Prostate gland (tissue), 2 donors: ENCODE data around the gene ADGRL3. TPM values are rescaled to one million over a fixed set of nuclear protein-coding genes. Genes with fewer than 3 reads are reported as not detected.

Experiments
- DNase-seq: peaks from one replicate; pipeline ENCODE4 v3.0.0-alpha.2; 2019; ENCODE audit warnings: low spot score
- H3K27ac ChIP-seq, 2 donors: fragments of 200-600 bp; sonication (generic); 2 replicates each; pipeline ENCODE4 v1.5.1; 2017 to 2019
- H3K27me3 ChIP-seq: fragments of 200-600 bp; sonication (generic); replicated peaks from 2 replicates; pipeline ENCODE4 v1.5.1; 2019; ENCODE audit not compliant: insufficient read depth
- H3K36me3 ChIP-seq, 2 donors: fragments of 200-600 bp; sonication (generic); 1 replicate in 1 of 2; 2 replicates in 1 of 2; pipeline versions ENCODE4 v1.5.1 to v1.8.1; 2017 to 2019
- H3K4me1 ChIP-seq: fragments of 200-600 bp; sonication (generic); replicated peaks from 2 replicates; pipeline ENCODE4 v1.5.1; 2019
- H3K4me3 ChIP-seq, 2 donors: fragments of 200-600 bp; sonication (generic); 2 replicates each; pipeline ENCODE4 v1.5.1; 2017 to 2019
- H3K9me3 ChIP-seq: fragments of 200-600 bp; sonication (generic); 2 replicates; pipeline ENCODE4 v1.5.1; 2017
- POLR2A ChIP-seq: fragments of 450-650 bp; IDR thresholded peaks from one replicate; pipeline ENCODE4 v1.6.1; 2016; ENCODE audit warnings: antibody characterized with exemption, mild to moderate bottlenecking
- POLR2AphosphoS5 ChIP-seq: sonication (generic); formaldehyde crosslinking; IDR thresholded peaks from one replicate; pipeline ENCODE4 v1.6.1; 2017; ENCODE audit warnings: antibody characterized with exemption
- WGBS: methylation state at CpG from one replicate; pipeline ENCODE4 v1.1.5; 2018; 5-methylcytosine and 5-hydroxymethylcytosine counted together
- intact Hi-C: fragments of 100-400 bp; cut with DNase I; formaldehyde crosslinking; loops from one replicate; pipeline ENCODE4 v1.14.2; 2022
- total RNA-seq, 2 donors: library from RNA; depleted of rRNA; stranded (reverse); fragments of >200 nt; gene quantifications; one replicate each; pipeline ENCODE4 v1.1.0, GENCODE V29; 2016
- TF ChIP-seq, protein P1 (sequence below), 4 experiments: fragments of 200-600 bp in 2 of 4; fragments of 450-650 bp in 2 of 4; sonication (generic) in 2 of 4; IDR thresholded peaks; 1 replicate in 3 of 4; 2 replicates in 1 of 4; pipeline ENCODE4 v1.5.1; 2016 to 2019; ENCODE audit warnings: antibody characterized with exemption in 4 of 4, mild to moderate bottlenecking in 2 of 4, moderate library complexity in 2 of 4

ADGRL3 gene
- total RNA-seq, 2 donors from 2014 or later, result 1.7 to 23.5 TPM

DNA sequence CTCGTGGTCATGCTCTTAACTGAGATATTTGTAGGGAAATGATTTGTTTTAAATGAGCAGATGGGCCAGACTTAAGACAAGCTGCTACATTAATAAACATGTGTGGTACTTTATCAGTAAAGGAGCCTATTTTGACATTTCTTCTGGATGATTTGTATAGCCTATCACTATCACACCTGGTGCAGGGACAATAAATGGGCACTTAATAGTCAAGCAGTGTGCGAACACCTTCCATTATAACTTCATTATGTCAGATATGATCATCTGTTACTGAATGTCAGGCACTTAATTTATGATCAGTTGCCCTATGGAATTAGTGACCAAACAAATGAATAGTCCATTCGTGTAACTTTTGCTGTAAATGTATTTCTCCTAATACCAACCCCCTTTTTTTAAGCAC, 628.8 kb downstream of the ADGRL3 start:
- 85% methylated on average over 3 of the region's 3 CpGs for WGBS
- intact Hi-C loops, result no loop called here

DNA sequence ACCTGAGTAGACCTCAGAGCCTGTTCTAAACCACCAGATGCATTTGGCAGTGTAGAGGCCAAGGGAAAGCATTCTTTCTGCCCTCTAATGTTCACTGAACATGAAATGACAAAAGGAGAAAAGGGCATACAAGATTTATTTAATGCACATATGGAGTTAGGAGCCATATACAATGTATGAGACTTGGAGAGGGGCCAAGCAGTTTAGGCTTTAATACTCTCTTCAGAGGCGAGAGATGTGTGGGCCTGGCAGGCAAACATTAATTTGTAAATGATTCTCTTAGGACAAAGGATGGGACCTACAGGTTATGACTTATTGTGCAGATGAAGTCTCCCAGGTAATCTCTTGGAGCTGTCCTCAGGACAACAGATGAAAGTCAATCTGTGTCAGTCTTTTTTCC, 631.9 kb downstream of the ADGRL3 start:
- H3K36me3 ChIP-seq, result no peaks in the 10 kb centered on the region
- intact Hi-C loops, result no loop called here
- H3K27me3 ChIP-seq, result no peaks in the 10 kb centered on the region
- H3K27ac ChIP-seq, result no peak overlapping the region
- no peaks in the 10 kb centered on the region for H3K4me1 ChIP-seq
- H3K9me3 ChIP-seq, result no peaks in the 10 kb centered on the region
- 62% methylated on average over 1 of the region's 1 CpG for WGBS
- H3K4me3 ChIP-seq, result no peak overlapping the region
- TF ChIP-seq, protein P1, sequence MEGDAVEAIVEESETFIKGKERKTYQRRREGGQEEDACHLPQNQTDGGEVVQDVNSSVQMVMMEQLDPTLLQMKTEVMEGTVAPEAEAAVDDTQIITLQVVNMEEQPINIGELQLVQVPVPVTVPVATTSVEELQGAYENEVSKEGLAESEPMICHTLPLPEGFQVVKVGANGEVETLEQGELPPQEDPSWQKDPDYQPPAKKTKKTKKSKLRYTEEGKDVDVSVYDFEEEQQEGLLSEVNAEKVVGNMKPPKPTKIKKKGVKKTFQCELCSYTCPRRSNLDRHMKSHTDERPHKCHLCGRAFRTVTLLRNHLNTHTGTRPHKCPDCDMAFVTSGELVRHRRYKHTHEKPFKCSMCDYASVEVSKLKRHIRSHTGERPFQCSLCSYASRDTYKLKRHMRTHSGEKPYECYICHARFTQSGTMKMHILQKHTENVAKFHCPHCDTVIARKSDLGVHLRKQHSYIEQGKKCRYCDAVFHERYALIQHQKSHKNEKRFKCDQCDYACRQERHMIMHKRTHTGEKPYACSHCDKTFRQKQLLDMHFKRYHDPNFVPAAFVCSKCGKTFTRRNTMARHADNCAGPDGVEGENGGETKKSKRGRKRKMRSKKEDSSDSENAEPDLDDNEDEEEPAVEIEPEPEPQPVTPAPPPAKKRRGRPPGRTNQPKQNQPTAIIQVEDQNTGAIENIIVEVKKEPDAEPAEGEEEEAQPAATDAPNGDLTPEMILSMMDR (IDR thresholded peaks at IDR 0.05), result no peak
- DNase-seq, result no peak

More for the DNA sequence above, 628.8 kb downstream of the ADGRL3 start:
- H3K27ac ChIP-seq, result no peak overlapping the region
- H3K4me1 ChIP-seq, result no peaks in the 10 kb centered on the region
- no peaks in the 10 kb centered on the region for H3K9me3 ChIP-seq
- no peak for DNase-seq
- H3K36me3 ChIP-seq, result no peaks in the 10 kb centered on the region
- TF ChIP-seq POLR2AphosphoS5 (no peak), POLR2A (no peak)
- TF ChIP-seq, protein P1 (IDR thresholded peaks at IDR 0.05), result no peak
- H3K4me3 ChIP-seq, result no peak overlapping the region
- no peaks in the 10 kb centered on the region for H3K27me3 ChIP-seq

DNA sequence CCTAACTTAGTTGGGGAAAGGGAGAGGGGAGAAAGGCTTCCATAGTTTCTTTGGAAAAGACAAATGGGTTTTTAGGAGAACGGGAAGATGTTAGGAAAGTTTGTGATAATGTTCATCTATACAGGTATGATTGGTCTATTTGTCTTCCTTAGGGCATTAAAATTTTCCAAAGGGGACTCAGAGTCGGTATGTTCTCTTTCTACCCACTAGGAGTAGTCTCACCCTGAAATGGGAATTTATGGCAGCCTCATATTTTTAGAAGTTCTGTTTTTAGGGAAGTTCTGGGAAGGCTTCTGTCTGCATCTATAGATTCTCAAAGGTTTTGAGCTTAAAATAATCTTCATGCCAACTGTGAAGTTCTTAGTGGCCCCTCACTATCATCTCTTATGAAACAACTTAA, 637.3 kb downstream of the ADGRL3 start:
- Histone ChIP-seq H3K9me3 (no peaks in the 10 kb centered on the region), H3K27ac (no peak overlapping the region), H3K36me3 (no peaks in the 10 kb centered on the region), H3K4me1 (no peaks in the 10 kb centered on the region), H3K27me3 (no peaks in the 10 kb centered on the region), H3K4me3 (no peak overlapping the region)
- intact Hi-C loops, result no loop called here
- no peak for DNase-seq
- 88% methylated on average over 2 of the region's 2 CpGs for WGBS
- no peak for TF ChIP-seq POLR2AphosphoS5
- TF ChIP-seq, protein P1 (IDR thresholded peaks at IDR 0.05), result no peak
- TF ChIP-seq POLR2A, result no peak

DNA sequence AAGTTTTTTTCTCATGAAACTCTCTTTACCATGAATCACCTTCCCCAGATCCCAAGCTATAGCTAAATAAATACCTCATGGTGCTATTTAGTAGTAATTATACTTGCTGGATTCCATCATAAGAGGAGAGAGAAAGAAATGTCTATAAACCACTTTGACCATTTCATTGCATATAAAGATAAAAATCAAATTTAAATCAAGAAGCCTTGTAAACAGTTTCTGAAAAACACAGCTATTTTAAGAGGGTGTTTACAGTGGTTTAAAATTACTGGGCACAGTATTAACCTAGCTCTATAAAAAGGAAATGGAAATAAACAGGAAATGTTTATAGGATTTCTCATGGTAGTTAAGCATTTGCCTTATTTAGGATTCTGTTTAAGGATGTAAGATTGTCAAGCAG, 637.9 kb downstream of the ADGRL3 start:
- TF ChIP-seq POLR2A, result no peak
- TF ChIP-seq POLR2AphosphoS5, result no peak
- TF ChIP-seq, protein P1 (IDR thresholded peaks at IDR 0.05), result no peak
- H3K9me3 ChIP-seq, result no peaks in the 10 kb centered on the region

DNA sequence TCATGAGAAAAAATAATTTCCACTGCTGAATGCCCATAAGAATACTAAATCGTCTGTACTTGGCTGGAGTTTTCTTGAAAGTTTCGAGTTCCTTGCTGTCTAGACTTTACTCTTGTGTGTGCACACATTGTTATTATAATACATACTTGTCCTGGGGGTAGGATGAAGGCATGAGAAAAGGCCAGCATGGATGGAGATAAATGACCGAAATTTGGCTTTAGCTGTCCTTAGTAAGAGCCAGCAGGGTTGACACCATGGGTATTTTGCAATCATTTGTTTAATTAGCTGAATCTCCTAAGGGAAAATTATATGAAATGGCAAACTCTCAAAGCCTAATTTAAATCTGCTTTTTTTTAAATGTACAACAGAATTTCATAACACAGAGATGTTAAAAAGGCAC, 641.6 kb downstream of the ADGRL3 start:
- no peaks in the 10 kb centered on the region for H3K9me3 ChIP-seq
- 63% methylated on average over 3 of the region's 3 CpGs for WGBS
- H3K27me3 ChIP-seq, result no peaks in the 10 kb centered on the region
- no peak for DNase-seq
- no peaks in the 10 kb centered on the region for H3K4me1 ChIP-seq
- H3K27ac ChIP-seq, result no peak overlapping the region
- no peak overlapping the region for H3K4me3 ChIP-seq
- no peaks in the 10 kb centered on the region for H3K36me3 ChIP-seq
- intact Hi-C loops, result no loop called here
- TF ChIP-seq POLR2A (no peak), POLR2AphosphoS5 (no peak)
- TF ChIP-seq, protein P1 (IDR thresholded peaks at IDR 0.05), result no peak

More for the DNA sequence above, 637.9 kb downstream of the ADGRL3 start:
- Histone ChIP-seq H3K4me1 (no peaks in the 10 kb centered on the region), H3K4me3 (no peak overlapping the region), H3K27ac (no peak overlapping the region), H3K27me3 (no peaks in the 10 kb centered on the region), H3K36me3 (no peaks in the 10 kb centered on the region)
- intact Hi-C loops, result no loop called here
- no peak for DNase-seq
